ENCODE results near the gene PIP4K2A. TPM values are rescaled to one million over a fixed set of nuclear protein-coding genes. Genes with fewer than 3 reads are reported as not detected.

PIP4K2A gene
- total RNA-seq, 1 experiment from 2014 or later, result 32.2 TPM

DNA sequence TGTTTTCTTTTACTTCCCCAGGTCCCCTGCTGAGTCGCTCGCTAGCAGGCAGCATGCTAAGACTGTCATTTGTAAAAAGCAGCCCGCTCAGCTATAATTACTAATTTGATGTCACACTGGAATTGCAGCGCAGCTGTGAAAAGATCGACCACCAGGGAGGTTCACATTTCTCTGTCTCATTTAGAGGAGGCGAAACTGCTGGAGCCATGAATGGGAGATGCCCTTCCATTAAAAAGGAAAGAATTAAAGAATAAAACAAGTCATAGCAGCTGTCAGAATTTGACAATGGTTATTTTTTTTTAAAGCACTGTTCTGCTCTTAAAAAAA lies 153.5 kb downstream of the PIP4K2A start:
- DNase-seq, result no peak
- Histone ChIP-seq H3K36me3 (replicated peaks; ENCODE audit: control insufficient read depth, insufficient read depth, low read length) (no peaks in the 10 kb centered on the region), H3K4me3 (ENCODE audit: insufficient read depth, low read depth, low read length) (no peak overlapping the region), H3K27me3 (ENCODE audit: control insufficient read depth, insufficient read depth, low read length) (no peaks in the 10 kb centered on the region)

DNA sequence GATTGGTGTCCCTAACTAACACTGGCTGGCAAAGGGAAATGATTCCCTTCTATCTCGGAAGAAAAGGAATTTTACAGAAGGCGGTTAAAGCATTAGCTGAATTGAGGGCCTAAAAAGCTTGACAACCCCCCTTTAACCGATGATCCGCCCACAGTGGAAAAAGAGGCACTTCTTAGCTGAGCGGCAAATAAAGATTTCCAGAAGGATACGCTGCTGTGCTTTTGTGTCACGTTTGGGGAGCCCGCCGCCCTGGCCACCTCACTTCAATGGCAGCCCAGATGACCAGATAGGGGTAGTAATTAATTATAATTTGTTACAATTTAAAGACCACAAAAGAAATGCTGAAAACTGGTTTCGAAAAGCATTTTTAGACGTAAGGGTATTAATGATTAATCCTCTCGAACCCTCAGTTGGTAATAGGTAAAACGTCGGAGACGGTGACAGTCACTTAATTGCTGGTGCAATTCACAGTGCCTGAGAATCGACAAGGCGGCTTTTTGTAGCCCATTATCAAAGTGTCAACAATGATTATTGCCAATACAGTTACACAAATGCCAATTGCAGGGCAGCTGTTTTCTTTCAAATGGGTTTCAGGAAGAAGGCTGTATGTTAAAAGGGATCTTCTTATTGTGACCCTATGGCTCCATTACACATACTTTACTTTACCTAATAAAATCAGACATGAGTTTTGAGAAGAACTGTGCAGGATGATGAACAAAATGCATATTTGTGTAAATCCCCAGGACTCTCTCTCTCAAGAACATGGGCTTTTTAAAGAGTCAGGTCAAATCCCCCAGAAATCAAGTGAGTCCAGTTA lies 154.1 kb downstream of the PIP4K2A start:
- Histone ChIP-seq H3K36me3 (replicated peaks; ENCODE audit: control insufficient read depth, insufficient read depth, low read length) (no peaks in the 10 kb centered on the region), H3K4me3 (ENCODE audit: insufficient read depth, low read depth, low read length) (no peak overlapping the region), H3K27me3 (ENCODE audit: control insufficient read depth, insufficient read depth, low read length) (no peaks in the 10 kb centered on the region)
- DNase-seq, result no peak

DNA sequence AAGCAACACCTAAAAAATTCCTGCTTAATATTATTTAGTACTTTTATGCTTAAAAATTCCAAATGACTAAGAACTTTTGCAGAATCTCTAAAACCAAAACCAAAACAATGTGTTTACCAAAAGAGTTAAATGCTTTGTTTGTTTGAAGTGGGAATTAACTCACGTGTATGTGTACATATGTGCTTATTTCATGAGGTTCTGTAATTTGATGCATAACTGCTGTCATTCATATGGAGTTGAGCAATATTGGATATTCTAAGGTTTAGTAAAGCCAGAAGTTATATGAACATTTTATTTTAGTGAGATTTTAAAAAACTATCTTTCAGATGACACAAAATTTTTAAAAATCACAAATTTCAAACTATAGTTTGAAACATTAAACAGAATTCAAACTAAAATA lies 157.1 kb downstream of the PIP4K2A start:
- Histone ChIP-seq H3K27me3 (ENCODE audit: control insufficient read depth, insufficient read depth, low read length) (no peaks in the 10 kb centered on the region), H3K4me3 (ENCODE audit: insufficient read depth, low read depth, low read length) (no peak overlapping the region), H3K36me3 (replicated peaks; ENCODE audit: control insufficient read depth, insufficient read depth, low read length) (no peaks in the 10 kb centered on the region)
- DNase-seq, result no peak

DNA sequence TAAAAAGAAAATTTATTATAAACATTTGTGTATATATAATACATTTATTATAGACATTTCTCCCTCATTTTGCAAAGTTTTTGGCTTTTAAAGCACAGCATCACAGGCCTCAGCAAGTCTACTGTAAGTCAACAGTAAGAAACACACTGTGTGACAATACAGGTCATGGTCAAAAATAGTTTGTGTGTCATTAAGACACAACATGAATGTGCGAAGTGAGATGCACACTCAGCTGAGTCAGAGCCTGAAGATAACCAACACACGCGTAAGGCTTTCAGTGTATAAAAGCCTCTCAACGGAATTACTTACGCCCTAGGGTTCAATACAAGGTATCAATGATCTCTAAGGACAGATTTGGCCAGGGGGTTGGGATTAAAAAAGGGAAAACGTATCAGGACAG lies 157.6 kb downstream of the PIP4K2A start:
- no peak for DNase-seq

DNA sequence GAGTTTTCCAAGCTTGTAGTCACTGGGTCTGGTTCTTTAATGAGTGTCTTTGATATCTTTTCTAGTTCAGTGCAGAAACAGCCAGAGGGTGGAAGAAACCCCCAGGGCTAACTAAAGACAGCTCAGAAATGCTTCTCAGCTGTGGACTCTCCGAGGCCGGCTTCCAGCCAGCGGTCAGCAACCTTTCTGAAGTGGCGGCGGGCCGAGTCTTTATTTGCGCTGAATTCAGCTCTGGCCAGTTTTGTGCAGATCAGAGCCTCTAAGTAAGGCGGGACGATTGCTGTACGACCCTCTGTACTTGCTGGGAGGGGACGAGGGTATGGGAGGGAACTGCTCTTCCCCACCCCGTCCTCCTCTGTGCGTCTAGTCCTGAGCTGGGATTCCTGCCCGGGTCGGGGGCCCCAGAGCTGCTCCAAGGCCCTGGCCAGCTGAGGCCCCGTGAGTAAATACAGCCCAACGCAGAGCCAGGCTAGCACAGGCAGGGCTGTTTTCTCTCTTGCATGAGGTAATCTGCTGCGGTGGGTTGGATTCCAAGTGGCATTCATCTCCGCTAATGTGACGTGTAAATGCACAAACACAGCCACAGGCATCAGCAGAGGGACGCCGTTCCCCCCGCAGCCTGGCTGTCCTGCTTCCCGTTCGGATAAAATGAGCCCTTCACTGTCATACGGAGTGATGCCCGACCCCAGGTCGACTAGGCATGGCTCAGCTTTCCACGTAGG lies 159.8 kb downstream of the PIP4K2A start:
- H3K4me3 ChIP-seq (ENCODE audit: insufficient read depth, low read depth, low read length), result no peak overlapping the region
- H3K27me3 ChIP-seq (ENCODE audit: control insufficient read depth, insufficient read depth, low read length), result no peaks in the 10 kb centered on the region
- DNase-seq, result no peak
- H3K36me3 ChIP-seq (replicated peaks; ENCODE audit: control insufficient read depth, insufficient read depth, low read length), result peaks cover 2% of the 10 kb centered on the region; the same call in 1 of the 2 replicates

More for the DNA sequence above, 157.6 kb downstream of the PIP4K2A start:
- Histone ChIP-seq H3K27me3 (ENCODE audit: control insufficient read depth, insufficient read depth, low read length) (no peaks in the 10 kb centered on the region), H3K4me3 (ENCODE audit: insufficient read depth, low read depth, low read length) (no peak overlapping the region), H3K36me3 (replicated peaks; ENCODE audit: control insufficient read depth, insufficient read depth, low read length) (no peaks in the 10 kb centered on the region)

DNA sequence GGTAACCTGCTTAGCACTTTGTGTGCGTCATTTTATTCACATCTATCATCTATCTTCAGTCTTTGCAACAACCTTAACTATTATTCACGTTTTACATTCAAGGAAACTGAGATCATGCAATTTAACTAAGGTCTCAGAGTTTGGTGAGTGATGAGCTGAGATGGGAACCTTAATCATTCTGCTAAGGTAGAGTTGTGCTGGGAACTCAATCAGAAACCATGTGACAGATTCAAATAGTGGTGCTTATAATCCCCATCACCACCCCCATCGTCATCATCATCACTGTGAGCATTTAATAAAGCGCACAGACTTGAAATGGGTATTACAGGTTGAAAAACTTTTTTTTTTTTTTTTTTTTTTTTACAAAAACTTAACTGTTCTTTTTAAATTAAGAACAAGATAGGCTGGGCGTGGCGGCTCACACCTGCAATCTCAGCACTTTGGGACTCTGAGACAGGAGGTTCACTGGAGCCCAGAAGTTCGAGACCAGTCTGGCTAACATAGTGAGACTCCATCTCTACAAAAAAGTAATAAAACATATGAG lies 160.9 kb downstream of the PIP4K2A start:
- Histone ChIP-seq H3K27me3 (ENCODE audit: control insufficient read depth, insufficient read depth, low read length) (no peaks in the 10 kb centered on the region), H3K36me3 (replicated peaks; ENCODE audit: control insufficient read depth, insufficient read depth, low read length) (peaks cover 2% of the 10 kb centered on the region; the same call in 1 of the 2 replicates)

DNA sequence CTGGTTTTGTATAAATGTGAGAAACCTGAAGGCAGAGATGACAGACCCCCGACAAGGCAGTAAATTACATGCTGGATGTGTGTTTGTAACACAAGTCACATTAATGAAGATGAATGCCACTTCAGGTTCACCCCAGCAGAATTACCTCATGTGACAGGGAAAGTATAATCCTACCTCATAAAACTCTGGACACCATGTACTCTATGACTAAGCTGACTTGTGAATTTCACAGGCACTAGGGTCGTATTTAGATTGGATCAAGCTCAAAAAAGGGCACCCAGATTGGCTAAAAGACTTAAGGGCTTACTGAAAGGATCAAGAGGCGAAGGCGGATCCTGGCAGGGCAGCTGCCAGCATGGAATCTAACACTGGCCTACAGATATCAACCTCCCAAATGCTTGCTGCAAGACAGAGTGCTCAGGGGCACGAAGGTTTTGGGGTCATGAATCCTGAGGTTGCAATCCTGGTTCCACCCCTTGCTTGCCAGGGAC lies 161.4 kb downstream of the PIP4K2A start:
- Histone ChIP-seq H3K27me3 (ENCODE audit: control insufficient read depth, insufficient read depth, low read length) (no peaks in the 10 kb centered on the region), H3K36me3 (replicated peaks; ENCODE audit: control insufficient read depth, insufficient read depth, low read length) (peaks cover 2% of the 10 kb centered on the region; the same call in 1 of the 2 replicates), H3K4me3 (ENCODE audit: insufficient read depth, low read depth, low read length) (no peak overlapping the region)
- no peak for DNase-seq

More for the DNA sequence above, 160.9 kb downstream of the PIP4K2A start:
- DNase-seq, result no peak
- no peak overlapping the region for H3K4me3 ChIP-seq (ENCODE audit: insufficient read depth, low read depth, low read length)

DNA sequence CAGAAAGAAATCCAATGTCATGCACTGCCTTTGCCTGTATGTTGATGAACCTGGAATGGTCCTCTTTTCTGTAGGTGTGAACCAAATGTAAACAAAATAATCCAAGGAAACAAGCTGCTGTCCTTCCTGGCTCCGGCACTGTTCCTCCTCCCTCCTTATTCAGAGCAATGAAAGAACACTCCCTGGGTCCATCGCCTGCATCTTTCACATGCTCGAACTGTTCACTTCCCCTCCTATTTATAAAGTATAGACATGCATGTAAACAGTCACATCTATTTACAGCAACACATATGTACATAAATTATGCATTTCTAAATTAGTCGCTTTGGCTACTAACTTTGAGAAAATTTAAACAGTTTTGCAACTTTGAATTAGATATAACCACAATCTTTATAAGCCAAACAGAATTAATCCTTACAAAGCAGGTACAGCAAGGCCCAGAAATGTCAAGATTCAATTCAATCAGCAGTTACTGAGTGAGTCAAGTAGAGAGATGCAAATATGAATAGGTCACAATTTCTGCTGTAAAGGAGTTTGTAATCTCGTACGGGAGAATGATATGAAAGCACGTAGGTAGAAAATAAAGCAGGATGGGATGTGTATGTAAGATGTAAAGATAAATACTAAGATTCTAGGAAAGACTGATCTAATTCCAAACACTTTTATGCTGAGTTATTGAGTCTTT lies 162.6 kb downstream of the PIP4K2A start:
- Histone ChIP-seq H3K36me3 (replicated peaks; ENCODE audit: control insufficient read depth, insufficient read depth, low read length) (peaks cover 5% of the 10 kb centered on the region), H3K4me3 (ENCODE audit: insufficient read depth, low read depth, low read length) (no peak overlapping the region), H3K27me3 (ENCODE audit: control insufficient read depth, insufficient read depth, low read length) (no peaks in the 10 kb centered on the region)
- no peak for DNase-seq

DNA sequence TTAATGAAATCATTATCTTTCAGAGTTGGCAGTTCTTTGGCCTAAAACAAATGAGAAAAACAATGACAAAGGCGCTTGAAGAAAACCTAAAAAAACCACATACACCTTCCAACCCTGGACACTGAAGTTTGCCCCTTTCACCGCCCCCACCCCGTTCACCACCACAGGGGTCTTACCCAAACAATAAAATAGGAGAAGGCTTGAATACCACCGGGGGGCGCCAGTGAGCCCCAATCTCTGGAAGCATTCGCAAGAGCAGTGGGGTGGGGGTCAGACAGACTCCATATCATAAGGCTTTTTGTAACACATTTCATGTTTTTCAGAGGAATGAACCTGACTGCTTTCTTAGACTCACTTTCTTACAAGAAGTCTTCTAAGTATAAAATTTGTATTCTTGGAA lies 163.6 kb downstream of the PIP4K2A start:
- Histone ChIP-seq H3K4me3 (ENCODE audit: insufficient read depth, low read depth, low read length) (no peak overlapping the region), H3K36me3 (replicated peaks; ENCODE audit: control insufficient read depth, insufficient read depth, low read length) (peaks cover 5% of the 10 kb centered on the region), H3K27me3 (ENCODE audit: control insufficient read depth, insufficient read depth, low read length) (no peaks in the 10 kb centered on the region)
- DNase-seq, result peak; percentile 86

DNA sequence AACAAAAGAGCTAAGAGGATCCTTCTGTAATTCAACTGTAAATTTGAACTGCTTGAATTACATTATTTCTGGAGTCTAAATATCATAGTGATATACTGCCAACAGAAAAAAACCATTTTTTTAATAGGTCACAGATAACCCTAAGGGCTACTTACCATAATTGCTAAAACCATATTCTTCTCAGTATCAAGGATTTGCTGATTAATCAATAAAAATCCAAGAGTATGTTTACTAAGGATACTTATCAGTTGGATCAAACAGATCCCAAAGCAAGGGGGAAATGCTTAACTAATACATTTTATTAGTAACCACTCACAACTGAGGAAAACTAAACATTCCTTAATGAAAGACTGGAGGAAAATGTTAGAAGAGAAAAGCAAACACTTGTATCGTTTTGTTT lies 166.0 kb downstream of the PIP4K2A start:
- DNase-seq, result no peak
- Histone ChIP-seq H3K4me3 (ENCODE audit: insufficient read depth, low read depth, low read length) (no peak overlapping the region), H3K27me3 (ENCODE audit: control insufficient read depth, insufficient read depth, low read length) (no peaks in the 10 kb centered on the region), H3K36me3 (replicated peaks; ENCODE audit: control insufficient read depth, insufficient read depth, low read length) (peaks cover 5% of the 10 kb centered on the region)

DNA sequence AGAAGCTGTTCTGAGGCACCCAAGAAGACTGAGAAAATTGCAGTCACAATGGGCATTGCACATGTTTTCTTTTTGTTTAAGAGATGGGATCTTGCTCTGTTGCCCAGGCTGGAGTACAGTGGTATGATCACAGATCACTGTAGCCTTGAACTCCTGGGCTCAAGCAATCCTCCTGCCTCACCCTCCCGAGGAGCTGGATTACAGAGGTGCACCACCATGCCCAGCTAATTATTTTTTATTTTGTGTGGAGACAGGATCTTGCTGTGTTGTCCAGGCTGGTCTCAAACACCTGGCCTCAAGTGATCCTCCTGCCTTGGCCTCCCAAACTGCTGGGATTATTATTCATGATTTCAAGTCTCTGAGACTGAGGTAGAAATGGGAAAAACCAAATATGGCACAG lies 168.7 kb downstream of the PIP4K2A start:
- Histone ChIP-seq H3K27me3 (ENCODE audit: control insufficient read depth, insufficient read depth, low read length) (no peaks in the 10 kb centered on the region), H3K36me3 (replicated peaks; ENCODE audit: control insufficient read depth, insufficient read depth, low read length) (peaks cover 12% of the 10 kb centered on the region), H3K4me3 (ENCODE audit: insufficient read depth, low read depth, low read length) (no peak overlapping the region)
- no peak for DNase-seq

DNA sequence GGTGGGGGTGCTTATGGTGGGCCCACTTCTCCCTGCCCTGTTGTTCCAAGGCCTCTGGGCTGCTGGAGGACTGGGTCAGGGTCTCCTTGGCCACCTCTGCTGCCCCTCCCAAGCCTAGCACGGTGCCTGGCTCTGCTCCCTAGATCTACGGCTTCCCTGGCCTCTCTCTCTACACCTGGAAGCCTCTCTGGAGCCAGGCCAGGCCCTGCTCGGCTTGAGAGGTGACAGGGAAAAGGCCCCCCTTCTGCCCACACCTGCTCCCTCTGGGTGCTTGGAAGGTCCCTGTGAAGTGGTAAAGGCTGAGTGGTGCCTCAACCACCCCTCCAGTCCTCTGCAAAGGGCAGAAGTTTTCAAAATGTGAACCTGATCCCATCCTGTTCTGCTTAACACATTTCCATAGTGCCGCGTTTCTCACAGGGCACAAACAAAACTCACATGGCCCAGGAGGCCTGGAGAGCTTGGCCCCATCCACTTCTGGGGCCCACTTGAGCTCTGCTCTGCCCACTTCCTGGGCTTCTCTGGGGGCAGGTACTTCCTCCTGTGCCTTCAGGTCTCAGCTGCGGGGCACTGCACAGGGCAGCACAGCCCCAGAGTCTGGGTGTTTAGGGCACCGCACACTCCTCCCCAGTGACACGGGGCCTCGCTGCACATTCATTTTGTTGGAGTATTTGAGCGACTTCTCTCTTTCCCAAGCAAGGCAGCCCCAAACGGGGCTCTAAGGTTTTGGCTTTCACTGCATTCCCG lies 169.9 kb downstream of the PIP4K2A start:
- Histone ChIP-seq H3K4me3 (ENCODE audit: insufficient read depth, low read depth, low read length) (no peak overlapping the region), H3K36me3 (replicated peaks; ENCODE audit: control insufficient read depth, insufficient read depth, low read length) (peaks cover 11% of the 10 kb centered on the region), H3K27me3 (ENCODE audit: control insufficient read depth, insufficient read depth, low read length) (no peaks in the 10 kb centered on the region)
- DNase-seq, result no peak

DNA sequence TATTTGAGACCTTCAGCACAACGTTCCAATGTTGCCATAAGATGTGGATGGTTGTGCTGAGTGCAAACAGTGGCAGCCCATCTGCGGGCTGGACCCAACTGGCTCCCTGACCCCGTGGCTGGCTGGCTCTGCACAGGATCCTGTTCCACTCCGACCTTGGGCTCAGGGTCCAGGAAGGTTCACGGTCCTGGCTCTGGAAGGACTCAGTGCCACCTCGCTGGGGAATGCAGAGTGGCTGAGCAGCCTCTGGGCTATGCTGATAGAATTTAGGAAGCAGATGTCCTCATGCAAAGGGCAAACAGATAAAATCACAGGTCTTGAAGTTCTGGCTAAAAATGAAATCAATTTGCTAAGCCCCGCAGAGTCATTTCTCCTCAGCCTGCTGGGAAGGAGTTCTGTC lies 171.6 kb downstream of the PIP4K2A start:
- no peak for DNase-seq
- H3K27me3 ChIP-seq (ENCODE audit: control insufficient read depth, insufficient read depth, low read length), result no peaks in the 10 kb centered on the region
- no peak overlapping the region for H3K4me3 ChIP-seq (ENCODE audit: insufficient read depth, low read depth, low read length)
- peaks cover 13% of the 10 kb centered on the region for H3K36me3 ChIP-seq (replicated peaks; ENCODE audit: control insufficient read depth, insufficient read depth, low read length)

DNA sequence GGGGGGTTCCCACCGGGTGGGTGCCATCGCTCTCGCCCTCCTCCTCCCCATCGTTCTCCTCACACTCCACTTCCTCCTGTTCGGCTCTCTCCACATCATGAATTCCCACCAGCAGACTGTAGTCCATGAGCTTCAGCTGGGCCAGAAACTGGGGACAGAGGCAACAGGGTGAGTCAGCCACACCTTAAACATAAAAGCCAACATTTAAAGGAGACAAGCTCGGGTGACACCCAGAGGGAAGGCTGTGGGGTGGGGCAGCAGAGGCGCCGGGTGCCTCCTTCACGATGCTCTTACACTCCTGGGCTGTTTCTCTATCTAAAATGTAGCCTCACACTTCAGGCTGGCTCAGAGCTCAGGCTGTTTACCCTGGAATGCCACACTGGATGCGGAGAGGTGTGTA lies 172.5 kb downstream of the PIP4K2A start:
- H3K36me3 ChIP-seq (replicated peaks; ENCODE audit: control insufficient read depth, insufficient read depth, low read length), result peaks cover 9% of the 10 kb centered on the region

More for the DNA sequence above, 172.5 kb downstream of the PIP4K2A start:
- no peaks in the 10 kb centered on the region for H3K27me3 ChIP-seq (ENCODE audit: control insufficient read depth, insufficient read depth, low read length)
- no peak overlapping the region for H3K4me3 ChIP-seq (ENCODE audit: insufficient read depth, low read depth, low read length)
- no peak for DNase-seq
